OCI-LY7 (cell line): ENCODE results near the gene DISP1. TPM values are rescaled to one million over a fixed set of nuclear protein-coding genes. Genes with fewer than 3 reads are reported as not detected.

Experiments used
- BruUV-seq: library from RNA; stranded (reverse); fragments of 400-500 nt; replicated peaks from 2 replicates; lab custom pipeline; 2021; lab: Mats Ljungman, UMichigan
- CTCF ChIA-PET: fragments of 300-600 bp; sonication (Branson Sonifier 250); formaldehyde crosslinking; loops from one replicate; lab custom pipeline; 2022; ENCODE audit warnings: antibody characterized with exemption; ENCODE audit not compliant: unreplicated experiment; lab: Charles Lee
- POLR2A ChIA-PET: fragments of 300-600 bp; sonication (Branson Sonifier 250); formaldehyde crosslinking; loops from one replicate; lab custom pipeline; 2022; ENCODE audit warnings: antibody characterized with exemption; lab: Charles Lee
- DNase-seq: peaks from one replicate; pipeline ENCODE4 v3.0.0-alpha.2; 2015; ENCODE audit warnings: low spot score
- H2AFZ ChIP-seq: fragments of 200-600 bp; sonication (generic), shearing (Covaris generic); 2 replicates; pipeline ENCODE4 v1.6.1; 2014; ENCODE audit warnings: mild to moderate bottlenecking, antibody characterized with exemption, low read length, moderate library complexity
- H3K27ac ChIP-seq: fragments of 200-600 bp; sonication (generic); 2 replicates; pipeline ENCODE4 v1.5.1; 2014; ENCODE audit warnings: mixed run types, low read depth, mild to moderate bottlenecking, moderate library complexity, low read length, inconsistent platforms; ENCODE audit not compliant: poor library complexity, severe bottlenecking
- H3K36me3 ChIP-seq: fragments of 200-600 bp; sonication (generic); 2 replicates; pipeline ENCODE4 v1.6.1; 2014; ENCODE audit warnings: mild to moderate bottlenecking, antibody characterized with exemption, low read length, moderate library complexity, mixed read lengths; ENCODE audit not compliant: insufficient read depth
- H3K4me1 ChIP-seq: fragments of 200-600 bp; sonication (generic); 2 replicates; pipeline ENCODE4 v1.5.1; 2014; ENCODE audit warnings: mild to moderate bottlenecking, low read length; ENCODE audit not compliant: insufficient read depth, poor library complexity, severe bottlenecking
- H3K4me2 ChIP-seq: fragments of 200-600 bp; sonication (generic); 2 replicates; pipeline ENCODE4 v1.6.1; 2014; ENCODE audit warnings: mild to moderate bottlenecking, low read length
- H3K4me3 ChIP-seq: fragments of 200-600 bp; sonication (generic); 2 replicates; pipeline ENCODE4 v1.5.1; 2014; ENCODE audit warnings: mild to moderate bottlenecking, low read depth, low read length; ENCODE audit not compliant: poor library complexity, severe bottlenecking
- H3K79me2 ChIP-seq: fragments of 200-600 bp; sonication (generic); 2 replicates; pipeline ENCODE4 v1.6.1; 2016; ENCODE audit warnings: low read depth, mild to moderate bottlenecking, low read length, moderate library complexity, mixed read lengths; ENCODE audit not compliant: insufficient read depth
- H3K9me2 ChIP-seq: fragments of 200-600 bp; sonication (generic); 2 replicates; pipeline ENCODE4 v1.6.1; 2016; ENCODE audit warnings: mild to moderate bottlenecking, low read length, mixed read lengths; ENCODE audit not compliant: insufficient read depth
- H3K9me3 ChIP-seq: fragments of 200-600 bp; sonication (generic); 2 replicates; pipeline ENCODE4 v1.6.1; 2014; ENCODE audit warnings: mild to moderate bottlenecking, mixed run types, low read length, mixed read lengths
- H4K20me1 ChIP-seq: fragments of 200-600 bp; sonication (generic); 2 replicates; pipeline ENCODE4 v1.6.1; 2014; ENCODE audit warnings: mild to moderate bottlenecking, antibody characterized with exemption, low read length, moderate library complexity, mixed read lengths; ENCODE audit not compliant: insufficient read depth
- CTCF ChIP-seq: fragments of 200-600 bp; sonication (generic); conservative IDR thresholded peaks from 2 replicates; pipeline ENCODE4 v1.5.1; 2014; ENCODE audit warnings: mild to moderate bottlenecking, antibody characterized with exemption, low read length, moderate library complexity, mixed read lengths
- EZH2phosphoT487 ChIP-seq: fragments of 200-600 bp; sonication (generic); IDR thresholded peaks from 2 replicates; pipeline ENCODE4 v1.6.1; 2018; ENCODE audit warnings: low read depth, borderline replicate concordance, mild to moderate bottlenecking, mixed run types, antibody characterized with exemption, low read length, moderate library complexity, mixed read lengths
- intact Hi-C: fragments of 100-400 bp; cut with micrococcal nuclease; formaldehyde crosslinking; loops from one replicate; pipeline ENCODE4 v1.10.0; 2022; ENCODE audit not compliant: unreplicated experiment
- total RNA-seq, 2 experiments: library from RNA; depleted of rRNA in 1 of 2; stranded (reverse); fragments of >200 nt in 1 of 2; shearing (Covaris generic) in 1 of 2; gene quantifications; 2 replicates each; pipeline ENCODE4 v1.2.3, GENCODE V29; 2014 to 2022

DISP1 gene
- total RNA-seq, 2 experiments from 2014 or later: 0.48 to 1.1 TPM

DNA sequence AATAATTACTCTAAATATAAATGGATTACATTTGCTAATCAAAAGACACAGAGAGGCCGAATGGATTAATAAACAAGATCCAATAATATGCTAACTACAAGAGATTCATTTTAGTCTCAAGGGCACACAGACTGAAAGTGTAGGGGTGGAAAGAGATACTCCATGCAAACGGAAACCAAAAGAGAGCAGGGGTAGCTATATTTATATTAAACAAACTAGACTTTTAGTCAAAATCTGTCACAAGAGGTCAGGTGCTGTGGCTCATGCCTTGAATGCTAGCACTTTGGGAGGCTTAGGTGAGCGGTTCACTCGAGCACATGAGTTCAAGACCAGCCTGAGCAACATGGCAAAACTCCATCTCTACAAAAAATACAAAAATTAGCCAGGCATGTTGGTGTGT is 33.6 kb upstream of the DISP1 start:
- Histone ChIP-seq H3K27ac (no peak overlapping the region), H4K20me1 (no peaks in the 10 kb centered on the region), H3K9me2 (no peaks in the 10 kb centered on the region), H3K4me2 (no peak overlapping the region), H3K4me3 (no peak overlapping the region), H3K79me2 (no peaks in the 10 kb centered on the region), H3K9me3 (no peaks in the 10 kb centered on the region), H3K4me1 (no peaks in the 10 kb centered on the region), H2AFZ (no peak overlapping the region), H3K36me3 (no peaks in the 10 kb centered on the region)
- no TSS peak for BruUV-seq
- TF ChIP-seq CTCF: no peak
- no peak for TF ChIP-seq EZH2phosphoT487
- no peak for DNase-seq
- intact Hi-C loops: no loop called here
- POLR2A ChIA-PET: no interaction called here
- CTCF ChIA-PET: no interaction called here

GRCh38 chr1:222783051-222783450 is 31.8 kb upstream of the DISP1 start:
- H3K4me2 ChIP-seq: no peak overlapping the region
- POLR2A ChIA-PET: interaction anchor here (0.7 to 1.2 kb wide), 2 partner anchors 10 to 70 kb away, joined by 3 to 4 read pairs; no protein-coding TSS in a partner anchor
- BruUV-seq: no TSS peak
- H3K36me3 ChIP-seq: no peaks in the 10 kb centered on the region
- H2AFZ ChIP-seq: no peak overlapping the region
- no peaks in the 10 kb centered on the region for H4K20me1 ChIP-seq
- H3K9me3 ChIP-seq: no peaks in the 10 kb centered on the region
- no peak overlapping the region for H3K27ac ChIP-seq
- TF ChIP-seq CTCF: no peak
- TF ChIP-seq EZH2phosphoT487: no peak
- no peaks in the 10 kb centered on the region for H3K4me1 ChIP-seq
- H3K79me2 ChIP-seq: no peaks in the 10 kb centered on the region
- no peaks in the 10 kb centered on the region for H3K9me2 ChIP-seq
- DNase-seq: no peak
- intact Hi-C loops: no loop called here
- CTCF ChIA-PET: no interaction called here
- H3K4me3 ChIP-seq: no peak overlapping the region

GRCh38 chr1:222784371-222784770 is 30.5 kb upstream of the DISP1 start:
- Histone ChIP-seq H3K9me2 (no peaks in the 10 kb centered on the region), H3K27ac (no peak overlapping the region), H4K20me1 (no peaks in the 10 kb centered on the region), H3K36me3 (no peaks in the 10 kb centered on the region), H3K4me1 (no peaks in the 10 kb centered on the region), H3K4me3 (no peak overlapping the region), H2AFZ (no peak overlapping the region), H3K9me3 (no peaks in the 10 kb centered on the region), H3K79me2 (no peaks in the 10 kb centered on the region), H3K4me2 (no peak overlapping the region)
- intact Hi-C loops: no loop called here
- CTCF ChIA-PET: no interaction called here
- TF ChIP-seq EZH2phosphoT487 (no peak), CTCF (no peak)
- DNase-seq: no peak
- no TSS peak for BruUV-seq
- POLR2A ChIA-PET: no interaction called here
